Erythroblast (primary cell): ENCODE results near the gene CHERP.

Experiments used
- GATA1 ChIP-seq: IDR thresholded peaks from 2 replicates; pipeline ENCODE4 v1.6.1; 2011; ENCODE audit warnings: low read depth, mild to moderate bottlenecking, control low read depth, low read length, moderate library complexity
- POLR2A ChIP-seq: IDR thresholded peaks from 2 replicates; pipeline ENCODE4 v1.6.1; 2011; ENCODE audit warnings: mild to moderate bottlenecking, low read length

- TF ChIP-seq POLR2A (no peak), GATA1 (no peak)
Measured at GRCh38 chr19:16482745-16483144, 59.5 kb downstream of the CHERP start.
